ENCODE measurements around the gene HS6ST1. TPM values are rescaled to one million over a fixed set of nuclear protein-coding genes. Genes with fewer than 3 reads are reported as not detected.

HS6ST1 gene
- total and polyA plus RNA-seq, 2 of the 4 experiments (the other 2 are of a cell fraction) = 29.9 to 36.9 TPM

DNA sequence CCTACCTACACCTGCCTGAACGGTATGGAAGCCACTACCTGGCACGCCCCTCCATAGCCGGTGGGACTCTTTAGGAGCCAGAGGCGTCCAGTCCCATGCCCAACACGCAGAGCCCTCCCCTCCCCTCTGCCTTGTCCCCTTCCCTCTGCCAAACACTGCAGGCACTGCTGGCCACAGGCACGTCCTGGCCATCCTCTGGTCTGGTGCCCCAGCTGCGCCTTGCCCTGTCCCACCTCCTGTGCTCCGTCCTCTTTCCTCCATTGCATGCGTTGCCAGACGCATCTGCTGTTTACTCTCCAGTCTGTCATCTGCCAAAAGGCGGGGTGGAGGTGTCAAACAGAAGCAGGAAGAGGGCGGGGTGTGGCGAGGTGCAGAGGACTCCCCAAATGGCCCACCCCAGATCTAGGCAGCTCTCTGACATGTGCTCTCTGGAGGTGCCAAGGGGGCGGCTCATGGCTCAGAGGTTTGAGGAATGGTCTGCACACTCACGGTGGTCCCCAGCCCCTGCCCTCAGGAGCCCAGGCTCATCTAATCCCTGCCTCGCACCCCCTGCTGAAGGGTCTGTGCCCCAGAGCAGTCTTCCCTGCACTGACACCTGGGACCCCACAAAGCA, 45.1 kb downstream of the HS6ST1 start:
- H3K27ac ChIP-seq (ENCODE audit: insufficient read depth, low read length) = no peak overlapping the region
- ChIA-PET POLR2A (ENCODE audit: unreplicated experiment) (no interaction called here), CTCF (no interaction called here)
- dilution Hi-C loops (cut with HindIII; ENCODE audit: low sequenced_read_pairs, unreplicated experiment) (no loop called here), in situ Hi-C loops (cut with MboI; ENCODE audit: low sequenced_read_pairs) (no loop called here), intact Hi-C loops (cut with micrococcal nuclease) (no loop called here)
- no peak overlapping the region for H2BK15ac ChIP-seq (ENCODE audit: low read depth, low read length)
- peaks cover 79% of the 10 kb centered on the region for H3K36me3 ChIP-seq (ENCODE audit: control insufficient read depth, insufficient read depth, low read length)
- H3K79me1 ChIP-seq (ENCODE audit: low read depth in 1 of 2, low read length in 2 of 2) = peaks cover 41 to 96% of the 10 kb centered on the region in 2 experiments
- TF ChIP-seq RFX5 (IDR thresholded peaks at IDR 0.05; ENCODE audit: low read depth, low read length) = no peak
- TF ChIP-seq MAZ (IDR thresholded peaks at IDR 0.05; ENCODE audit: borderline replicate concordance, low read depth, low read length) = no peak
- TF ChIP-seq MAFK (IDR thresholded peaks at IDR 0.05; ENCODE audit: low read depth, low read length) = no peak
- no peak overlapping the region for H2AK5ac ChIP-seq (ENCODE audit: low read depth, low read length)
- no peak overlapping the region for H4K5ac ChIP-seq (ENCODE audit: low read depth, low read length)
- H3K9me1 ChIP-seq (ENCODE audit: insufficient read depth, low read length) = peaks cover 30% of the 10 kb centered on the region
- H2AK9ac ChIP-seq (replicated peaks; ENCODE audit: low read depth, low read length, poor library complexity) = no peak overlapping the region
- H3K27me3 ChIP-seq (ENCODE audit: control insufficient read depth, insufficient read depth, low read length) = no peaks in the 10 kb centered on the region
- peaks cover 98% of the 10 kb centered on the region for H4K20me1 ChIP-seq (ENCODE audit: insufficient read depth, low read length)
- H3K56ac ChIP-seq (ENCODE audit: extremely low read depth, insufficient read depth, low read length) = no peak overlapping the region
- no peak overlapping the region for H4K91ac ChIP-seq (ENCODE audit: insufficient read depth, low read depth, low read length)
- ATAC-seq (ENCODE audit: low read depth) = no peak
- H2AFZ ChIP-seq (replicated peaks; ENCODE audit: low read length, poor library complexity) = no peak overlapping the region
- peaks cover 2% of the 10 kb centered on the region; the same call in 1 of the 2 replicates for H3K9me3 ChIP-seq (ENCODE audit: control insufficient read depth, insufficient read depth, low read length)
- H2BK5ac ChIP-seq (ENCODE audit: low read depth, low read length, poor library complexity, severe bottlenecking) = no peak overlapping the region
- no peak overlapping the region for H3K14ac ChIP-seq (replicated peaks; ENCODE audit: low read depth, low read length)
- no peak overlapping the region for H4K8ac ChIP-seq (ENCODE audit: low read depth in 2 of 2, low read length in 2 of 2)
- H3K4me2 ChIP-seq (ENCODE audit: low read depth, low read length) = no peak overlapping the region
- no peak overlapping the region for H2BK20ac ChIP-seq (ENCODE audit: low read depth, low read length)
- H3K23ac ChIP-seq (ENCODE audit: low read depth, low read length) = no peak overlapping the region
- no peak overlapping the region for H3K4ac ChIP-seq (ENCODE audit: low read depth, low read length)
- no peak overlapping the region for H3K18ac ChIP-seq (ENCODE audit: low read depth, low read length)
- WGBS, 2 experiments (ENCODE audit: extremely low coverage in 2 of 2, insufficient read length in 1 of 2) = 82% methylated on average over 7 of the region's 16 CpGs; no CpG with 5 or more reads in 1 of the 2 experiments
- BruUV-seq (replicated peaks) = no TSS peak
- no peak for DNase-seq
- no peak overlapping the region for H3K4me3 ChIP-seq (ENCODE audit: insufficient read depth, low read depth, low read length)
- no peak overlapping the region for H3K9ac ChIP-seq (ENCODE audit: low read depth, low read length)
- H2BK120ac ChIP-seq (ENCODE audit: low read depth, low read length) = no peak overlapping the region
- peaks cover 5% of the 10 kb centered on the region; the same call in 1 of the 2 replicates for H3K4me1 ChIP-seq (ENCODE audit: control insufficient read depth, insufficient read depth, low read length)

All from IMR-90 (cell line).